ENCODE data around the gene SLC2A4. TPM values are rescaled to one million over a fixed set of nuclear protein-coding genes. Genes with fewer than 3 reads are reported as not detected.
A peak's percentile ranks its signal among the peaks of the same experiment; 100 is the strongest.

Gene SLC2A4
- total and polyA plus RNA-seq, 2 experiments from 2014 or later: 6.3 to 13.6 TPM

DNA sequence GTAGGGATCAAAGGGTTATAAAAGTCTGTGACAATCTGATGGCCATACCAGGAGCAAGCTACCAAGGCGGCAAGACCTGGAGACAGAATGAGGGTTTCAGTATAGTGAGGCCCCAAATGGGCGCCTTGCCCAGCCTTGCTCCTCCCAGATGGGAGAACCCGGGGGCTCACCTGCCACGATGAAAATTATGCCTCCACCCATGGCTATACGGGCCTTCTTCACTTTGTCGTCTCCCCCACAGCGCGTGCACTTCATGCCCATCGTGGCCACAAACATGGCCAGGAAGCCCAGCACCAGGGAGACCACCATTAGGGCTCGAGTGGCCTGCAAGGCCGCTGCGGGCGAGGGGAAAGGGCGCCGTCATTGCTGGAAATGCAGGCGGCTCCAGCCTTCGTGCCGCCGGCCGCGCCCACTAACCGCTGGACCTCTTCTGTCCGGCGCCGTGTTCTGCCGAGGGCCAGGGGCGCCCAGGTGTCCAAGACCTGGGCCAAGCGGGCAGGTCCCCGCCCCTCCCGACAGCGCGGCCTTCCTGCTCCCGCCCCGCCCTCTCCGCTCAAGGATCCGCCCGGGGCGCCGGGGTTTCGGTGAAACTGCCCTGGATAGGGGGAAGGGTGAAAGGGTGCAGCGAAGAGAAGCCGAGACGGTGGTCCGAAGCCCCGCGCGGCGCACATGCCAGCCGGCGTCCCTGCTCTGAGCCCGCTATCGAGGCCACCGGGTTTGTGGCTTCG, 20.7 kb upstream of the SLC2A4 start:
- peak overlapping the region; percentile 97 for H3K27ac ChIP-seq (ENCODE audit: low read depth)
- peaks cover 15% of the 10 kb centered on the region; the same call in 1 of the 2 replicates for H4K20me1 ChIP-seq (replicated peaks; ENCODE audit: insufficient read depth)
- H3K27me3 ChIP-seq (ENCODE audit: insufficient read depth): no peaks in the 10 kb centered on the region
- peak overlapping the region; percentile 99 for H3K4me3 ChIP-seq
- no peak overlapping the region for H2AFZ ChIP-seq
- peak; percentile 94 for DNase-seq (ENCODE audit: low spot score)
- H3K4me1 ChIP-seq (ENCODE audit: insufficient read depth): peaks cover 9% of the 10 kb centered on the region
- Mint-ChIP-seq H3K4me3 (peak overlapping the region; percentile 91), H3K9me3 (no peaks in the 10 kb centered on the region; the same call in 2 of the 3 replicates), H3K36me3 (ENCODE audit: low read depth) (peaks cover 45% of the 10 kb centered on the region), H3K4me1 (peaks cover 28% of the 10 kb centered on the region), H3K27ac (peak overlapping the region; percentile 92), H3K27me3 (ENCODE audit: insufficient read depth, low read depth, poor library complexity) (peaks cover 33% of the 10 kb centered on the region)
- peaks cover 15% of the 10 kb centered on the region for H3K36me3 ChIP-seq (ENCODE audit: insufficient read depth)
- peak overlapping the region; percentile 100 for H3K4me2 ChIP-seq
- peak; percentile 40 for ATAC-seq
- TF ChIP-seq ZNF114 (CRISPR knock-in tag; IDR thresholded peaks at IDR 0.05) (no peak), CREB1 (CRISPR knock-in tag; IDR thresholded peaks at IDR 0.05; ENCODE audit: low read depth) (no peak), POLR2AphosphoS5 (IDR thresholded peaks at IDR 0.05; ENCODE audit: low read depth) (peak; percentile 10; the same call in 1 of the 2 replicates), STAT1 (IDR thresholded peaks at IDR 0.05; ENCODE audit: unreplicated experiment) (no peak), ZNF331 (CRISPR knock-in tag; IDR thresholded peaks at IDR 0.05; ENCODE audit: low read depth) (no peak)
- TF ChIP-seq, protein P1, sequence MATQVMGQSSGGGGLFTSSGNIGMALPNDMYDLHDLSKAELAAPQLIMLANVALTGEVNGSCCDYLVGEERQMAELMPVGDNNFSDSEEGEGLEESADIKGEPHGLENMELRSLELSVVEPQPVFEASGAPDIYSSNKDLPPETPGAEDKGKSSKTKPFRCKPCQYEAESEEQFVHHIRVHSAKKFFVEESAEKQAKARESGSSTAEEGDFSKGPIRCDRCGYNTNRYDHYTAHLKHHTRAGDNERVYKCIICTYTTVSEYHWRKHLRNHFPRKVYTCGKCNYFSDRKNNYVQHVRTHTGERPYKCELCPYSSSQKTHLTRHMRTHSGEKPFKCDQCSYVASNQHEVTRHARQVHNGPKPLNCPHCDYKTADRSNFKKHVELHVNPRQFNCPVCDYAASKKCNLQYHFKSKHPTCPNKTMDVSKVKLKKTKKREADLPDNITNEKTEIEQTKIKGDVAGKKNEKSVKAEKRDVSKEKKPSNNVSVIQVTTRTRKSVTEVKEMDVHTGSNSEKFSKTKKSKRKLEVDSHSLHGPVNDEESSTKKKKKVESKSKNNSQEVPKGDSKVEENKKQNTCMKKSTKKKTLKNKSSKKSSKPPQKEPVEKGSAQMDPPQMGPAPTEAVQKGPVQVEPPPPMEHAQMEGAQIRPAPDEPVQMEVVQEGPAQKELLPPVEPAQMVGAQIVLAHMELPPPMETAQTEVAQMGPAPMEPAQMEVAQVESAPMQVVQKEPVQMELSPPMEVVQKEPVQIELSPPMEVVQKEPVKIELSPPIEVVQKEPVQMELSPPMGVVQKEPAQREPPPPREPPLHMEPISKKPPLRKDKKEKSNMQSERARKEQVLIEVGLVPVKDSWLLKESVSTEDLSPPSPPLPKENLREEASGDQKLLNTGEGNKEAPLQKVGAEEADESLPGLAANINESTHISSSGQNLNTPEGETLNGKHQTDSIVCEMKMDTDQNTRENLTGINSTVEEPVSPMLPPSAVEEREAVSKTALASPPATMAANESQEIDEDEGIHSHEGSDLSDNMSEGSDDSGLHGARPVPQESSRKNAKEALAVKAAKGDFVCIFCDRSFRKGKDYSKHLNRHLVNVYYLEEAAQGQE (IDR thresholded peaks at IDR 0.05; ENCODE audit: unreplicated experiment): no peak
- TF ChIP-seq, protein P2, sequence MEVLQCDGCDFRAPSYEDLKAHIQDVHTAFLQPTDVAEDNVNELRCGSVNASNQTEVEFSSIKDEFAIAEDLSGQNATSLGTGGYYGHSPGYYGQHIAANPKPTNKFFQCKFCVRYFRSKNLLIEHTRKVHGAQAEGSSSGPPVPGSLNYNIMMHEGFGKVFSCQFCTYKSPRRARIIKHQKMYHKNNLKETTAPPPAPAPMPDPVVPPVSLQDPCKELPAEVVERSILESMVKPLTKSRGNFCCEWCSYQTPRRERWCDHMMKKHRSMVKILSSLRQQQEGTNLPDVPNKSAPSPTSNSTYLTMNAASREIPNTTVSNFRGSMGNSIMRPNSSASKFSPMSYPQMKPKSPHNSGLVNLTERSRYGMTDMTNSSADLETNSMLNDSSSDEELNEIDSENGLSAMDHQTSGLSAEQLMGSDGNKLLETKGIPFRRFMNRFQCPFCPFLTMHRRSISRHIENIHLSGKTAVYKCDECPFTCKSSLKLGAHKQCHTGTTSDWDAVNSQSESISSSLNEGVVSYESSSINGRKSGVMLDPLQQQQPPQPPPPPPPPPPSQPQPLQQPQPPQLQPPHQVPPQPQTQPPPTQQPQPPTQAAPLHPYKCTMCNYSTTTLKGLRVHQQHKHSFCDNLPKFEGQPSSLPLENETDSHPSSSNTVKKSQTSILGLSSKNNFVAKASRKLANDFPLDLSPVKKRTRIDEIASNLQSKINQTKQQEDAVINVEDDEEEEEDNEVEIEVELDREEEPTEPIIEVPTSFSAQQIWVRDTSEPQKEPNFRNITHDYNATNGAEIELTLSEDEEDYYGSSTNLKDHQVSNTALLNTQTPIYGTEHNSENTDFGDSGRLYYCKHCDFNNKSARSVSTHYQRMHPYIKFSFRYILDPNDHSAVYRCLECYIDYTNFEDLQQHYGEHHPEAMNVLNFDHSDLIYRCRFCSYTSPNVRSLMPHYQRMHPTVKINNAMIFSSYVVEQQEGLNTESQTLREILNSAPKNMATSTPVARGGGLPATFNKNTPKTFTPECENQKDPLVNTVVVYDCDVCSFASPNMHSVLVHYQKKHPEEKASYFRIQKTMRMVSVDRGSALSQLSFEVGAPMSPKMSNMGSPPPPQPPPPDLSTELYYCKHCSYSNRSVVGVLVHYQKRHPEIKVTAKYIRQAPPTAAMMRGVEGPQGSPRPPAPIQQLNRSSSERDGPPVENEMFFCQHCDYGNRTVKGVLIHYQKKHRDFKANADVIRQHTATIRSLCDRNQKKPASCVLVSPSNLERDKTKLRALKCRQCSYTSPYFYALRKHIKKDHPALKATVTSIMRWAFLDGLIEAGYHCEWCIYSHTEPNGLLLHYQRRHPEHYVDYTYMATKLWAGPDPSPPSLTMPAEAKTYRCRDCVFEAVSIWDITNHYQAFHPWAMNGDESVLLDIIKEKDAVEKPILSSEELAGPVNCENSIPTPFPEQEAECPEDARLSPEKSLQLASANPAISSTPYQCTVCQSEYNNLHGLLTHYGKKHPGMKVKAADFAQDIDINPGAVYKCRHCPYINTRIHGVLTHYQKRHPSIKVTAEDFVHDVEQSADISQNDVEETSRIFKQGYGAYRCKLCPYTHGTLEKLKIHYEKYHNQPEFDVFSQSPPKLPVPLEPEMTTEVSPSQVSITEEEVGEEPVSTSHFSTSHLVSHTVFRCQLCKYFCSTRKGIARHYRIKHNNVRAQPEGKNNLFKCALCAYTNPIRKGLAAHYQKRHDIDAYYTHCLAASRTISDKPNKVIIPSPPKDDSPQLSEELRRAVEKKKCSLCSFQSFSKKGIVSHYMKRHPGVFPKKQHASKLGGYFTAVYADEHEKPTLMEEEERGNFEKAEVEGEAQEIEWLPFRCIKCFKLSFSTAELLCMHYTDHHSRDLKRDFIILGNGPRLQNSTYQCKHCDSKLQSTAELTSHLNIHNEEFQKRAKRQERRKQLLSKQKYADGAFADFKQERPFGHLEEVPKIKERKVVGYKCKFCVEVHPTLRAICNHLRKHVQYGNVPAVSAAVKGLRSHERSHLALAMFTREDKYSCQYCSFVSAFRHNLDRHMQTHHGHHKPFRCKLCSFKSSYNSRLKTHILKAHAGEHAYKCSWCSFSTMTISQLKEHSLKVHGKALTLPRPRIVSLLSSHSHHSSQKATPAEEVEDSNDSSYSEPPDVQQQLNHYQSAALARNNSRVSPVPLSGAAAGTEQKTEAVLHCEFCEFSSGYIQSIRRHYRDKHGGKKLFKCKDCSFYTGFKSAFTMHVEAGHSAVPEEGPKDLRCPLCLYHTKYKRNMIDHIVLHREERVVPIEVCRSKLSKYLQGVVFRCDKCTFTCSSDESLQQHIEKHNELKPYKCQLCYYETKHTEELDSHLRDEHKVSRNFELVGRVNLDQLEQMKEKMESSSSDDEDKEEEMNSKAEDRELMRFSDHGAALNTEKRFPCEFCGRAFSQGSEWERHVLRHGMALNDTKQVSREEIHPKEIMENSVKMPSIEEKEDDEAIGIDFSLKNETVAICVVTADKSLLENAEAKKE (CRISPR knock-in tag; IDR thresholded peaks at IDR 0.05): no peak
- H3K9me2 ChIP-seq (ENCODE audit: insufficient read depth): no peaks in the 10 kb centered on the region
- H3F3A ChIP-seq (replicated peaks; ENCODE audit: low read depth): peaks cover 21% of the 10 kb centered on the region
- peaks cover 27% of the 10 kb centered on the region for H3K79me2 ChIP-seq (replicated peaks; ENCODE audit: insufficient read depth)

All from GM23338 (cell line).